ENCODE measurements around the gene CAMTA1. TPM values are rescaled to one million over a fixed set of nuclear protein-coding genes. Genes with fewer than 3 reads are reported as not detected.

CAMTA1 gene
- total and polyA plus RNA-seq, 9 of the 15 experiments (the other 6 are each of a cell fraction or from before 2014, with no cell fraction given): 43.9 to 161 (median 65.9) TPM

GRCh38 chr1:7541629-7542028, 756.4 kb downstream of the CAMTA1 start (continued):
- no peak for TF ChIP-seq ID3 (CRISPR knock-in tag; IDR thresholded peaks at IDR 0.05)
- TF ChIP-seq ID3 (tag; IDR thresholded peaks at IDR 0.05): no peak
- no peak for TF ChIP-seq ATF4 (CRISPR knock-in tag; IDR thresholded peaks at IDR 0.05)
- no peak for TF ChIP-seq ZNF263 (CRISPR knock-in tag; IDR thresholded peaks at IDR 0.05; ENCODE audit: borderline replicate concordance)
- TF ChIP-seq ZNF217 (CRISPR knock-in tag; IDR thresholded peaks at IDR 0.05): no peak
- TF ChIP-seq MLX (CRISPR knock-in tag; conservative IDR thresholded peaks at IDR 0.05): no peak
- no peak for TF ChIP-seq NFIX (CRISPR knock-in tag; IDR thresholded peaks at IDR 0.05; ENCODE audit: low read depth)
- TF ChIP-seq KDM2B (CRISPR knock-in tag; IDR thresholded peaks at IDR 0.05): no peak
- TF ChIP-seq POLR2AphosphoS5 (IDR thresholded peaks at IDR 0.05; ENCODE audit: control insufficient read depth, insufficient read depth, low read depth, low read length): no peak
- TF ChIP-seq TOE1 (IDR thresholded peaks at IDR 0.05; ENCODE audit: borderline replicate concordance): peak; percentile 91
- TF ChIP-seq TOE1 (CRISPR knock-in tag; IDR thresholded peaks at IDR 0.05; ENCODE audit: borderline replicate concordance, low read depth): no peak
- TF ChIP-seq REST (IDR thresholded peaks at IDR 0.05; ENCODE audit: borderline replicate concordance): 0 out of 2 replicates have a peak, but pooled peaks have one; percentile 12
- no peak for TF ChIP-seq REST (CRISPR knock-in tag; IDR thresholded peaks at IDR 0.05; ENCODE audit: low read depth)
- no peak for TF ChIP-seq MIER1 (IDR thresholded peaks at IDR 0.05; ENCODE audit: low read depth)
- no peak for TF ChIP-seq KAT7 (CRISPR knock-in tag; IDR thresholded peaks at IDR 0.05; ENCODE audit: borderline replicate concordance)
- no peak for TF ChIP-seq MEIS2 (IDR thresholded peaks at IDR 0.05; ENCODE audit: partially characterized antibody)
- TF ChIP-seq FOXJ3 (CRISPR knock-in tag; IDR thresholded peaks at IDR 0.05): no peak
- TF ChIP-seq ZKSCAN8 (CRISPR knock-in tag; IDR thresholded peaks at IDR 0.05): no peak
